GM18507 (cell line): Measurements from ENCODE around the gene SLC41A3.
A peak's percentile ranks its signal among the peaks of the same experiment; 100 is the strongest.
"Not testable (repeated sequence)": the region's sequence is repeated elsewhere in the genome, so short reads cannot be mapped to it uniquely, and the experiment has no call there.

Experiments used
- DNase-seq: peaks from one replicate; pipeline ENCODE4 v3.0.0; 2011; ENCODE audit warnings: low read depth; ENCODE audit not compliant: insufficient read length; ENCODE audit errors: extremely low spot score
- FAIRE-seq: peaks from 2 replicates; lab custom pipeline; 2011; peaks lifted over from hg19 to GRCh38; lab: Jason Lieb, UNC

The SLC41A3 gene

DNA sequence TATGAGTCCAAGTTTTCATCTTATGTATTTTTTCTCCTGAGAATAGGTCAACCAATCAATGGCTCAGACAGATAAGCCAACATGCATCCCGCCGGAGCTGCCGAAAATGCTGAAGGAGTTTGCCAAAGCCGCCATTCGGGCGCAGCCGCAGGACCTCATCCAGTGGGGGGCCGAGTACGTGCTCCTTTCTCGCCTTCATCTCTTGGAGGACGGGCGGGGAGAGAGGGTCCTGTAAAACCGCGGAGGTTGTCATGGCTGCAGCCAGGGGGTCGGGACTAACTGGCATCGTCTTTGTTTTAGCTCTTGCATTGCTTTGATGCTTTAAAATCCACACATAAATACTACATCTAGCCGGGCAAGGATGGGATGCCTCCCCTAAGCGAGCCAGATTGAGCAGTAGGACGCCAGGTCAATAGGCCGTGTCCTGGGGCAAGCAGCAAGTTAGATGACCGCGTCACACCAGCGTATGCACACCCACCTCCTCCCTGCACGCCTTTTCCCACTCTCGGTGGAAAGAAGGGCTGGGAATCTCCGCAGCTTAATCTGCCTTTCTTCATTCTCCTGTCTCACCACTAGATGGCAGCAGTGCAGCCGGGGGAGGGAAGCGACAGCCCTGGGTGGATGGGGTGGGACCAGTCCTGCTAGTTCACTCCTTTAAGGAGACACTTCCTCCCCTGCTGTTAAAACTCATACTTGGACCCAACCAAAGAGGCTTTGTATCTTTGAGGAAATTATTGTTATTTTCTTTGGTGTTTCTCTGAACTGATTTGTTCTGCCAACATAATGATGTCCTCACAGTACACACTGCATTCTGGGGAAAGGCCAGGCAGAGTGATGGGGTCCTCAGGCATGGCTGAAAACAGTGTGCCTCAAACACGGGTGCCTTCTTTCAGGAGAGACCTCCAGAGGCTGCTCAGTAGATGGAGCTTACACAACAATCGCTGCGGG lies 111.7 kb downstream of the SLC41A3 start:
- not testable (repeated sequence) for DNase-seq

DNA sequence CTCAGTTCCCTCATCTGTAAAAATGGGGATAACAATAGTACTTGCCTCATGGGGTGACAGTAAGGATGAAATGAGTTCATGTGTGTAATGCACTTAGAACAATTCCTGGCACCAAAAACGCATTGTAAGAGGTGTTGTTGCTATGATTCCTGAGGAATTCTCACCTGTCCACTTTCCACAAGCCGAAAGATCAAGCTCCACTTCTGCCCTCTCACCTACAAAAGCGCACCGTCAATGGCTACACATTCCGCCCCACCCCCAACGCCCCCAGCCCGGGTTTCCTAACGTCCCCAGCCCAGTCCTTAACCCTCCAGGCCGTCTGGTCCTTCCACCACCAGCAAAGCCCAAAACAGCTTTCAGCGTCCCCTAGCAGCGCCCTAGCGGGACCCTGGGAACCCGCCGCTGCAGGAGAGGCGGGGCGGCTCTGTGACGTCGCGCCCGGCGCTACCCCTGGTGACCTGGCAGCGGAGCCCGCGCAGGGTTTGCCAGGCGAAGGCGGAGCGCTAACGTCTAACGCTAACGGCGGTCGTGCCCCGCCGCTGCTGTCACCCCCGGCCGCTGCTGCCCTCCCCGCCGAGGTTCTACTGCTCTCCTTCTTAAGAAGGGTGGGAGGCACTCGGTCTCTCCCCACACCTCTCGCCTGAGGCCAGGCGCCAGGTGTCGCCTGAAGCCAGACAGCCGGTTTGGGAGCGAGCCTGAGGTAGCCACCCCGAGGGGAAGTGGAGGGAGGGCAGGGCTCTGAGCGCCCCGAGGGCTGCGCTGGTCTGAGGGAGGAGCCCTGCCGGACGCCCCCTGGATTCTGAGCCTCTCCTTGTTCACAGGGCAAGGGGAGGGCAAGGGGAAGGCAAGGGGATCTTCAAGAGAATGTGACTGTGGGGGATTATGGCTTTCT lies 115.0 kb downstream of the SLC41A3 start, which contains the start of gene ROPN1B:
TSS of gene ROPN1B (plus strand) at position 478 of the 892 bp plus-strand sequence. CDS start 2,877 bp downstream, outside the sequence.
- peak; percentile 58 for FAIRE-seq
- DNase-seq, result not testable (repeated sequence)

More for the DNA sequence above, 111.7 kb downstream of the SLC41A3 start:
- peak; percentile 95 for FAIRE-seq

DNA sequence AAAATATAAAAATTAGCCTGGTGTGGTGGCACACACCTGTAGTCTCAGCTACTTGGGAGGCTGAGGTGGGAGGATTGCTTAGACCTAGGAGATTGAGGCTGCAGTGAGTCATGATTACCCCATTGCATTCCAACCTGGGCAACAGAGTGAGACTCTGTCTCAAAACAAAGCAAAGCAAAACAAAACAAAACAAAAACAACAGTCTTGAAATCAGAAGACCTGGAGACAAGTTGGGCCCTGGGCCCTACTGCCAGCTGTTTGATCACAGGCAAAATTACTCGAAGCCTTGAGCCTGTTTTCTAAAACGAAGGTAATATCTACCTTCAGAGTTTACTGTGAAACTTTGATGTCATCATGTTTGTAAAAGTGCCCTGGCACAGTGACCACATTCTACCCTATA lies 115.8 kb downstream of the SLC41A3 start:
- not testable (repeated sequence) for FAIRE-seq, DNase-seq

DNA sequence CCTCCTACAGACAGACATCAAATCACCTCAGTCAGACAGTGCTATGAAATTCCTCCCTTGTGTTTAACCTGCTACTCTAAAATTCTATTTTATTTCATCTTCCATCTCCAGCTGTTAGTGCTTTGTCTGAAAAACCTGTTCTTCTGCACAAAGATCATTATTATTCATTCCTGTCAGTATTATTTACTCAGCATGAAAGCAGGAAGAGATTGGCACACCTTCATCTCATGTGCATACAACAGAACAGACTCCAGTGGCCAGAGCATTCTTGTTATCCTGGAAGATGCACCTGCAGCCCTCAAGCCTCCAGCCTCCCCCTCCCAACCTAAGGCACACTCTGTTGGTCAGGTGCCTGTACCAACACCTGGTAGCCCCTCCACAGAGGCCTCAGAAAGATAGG lies 116.8 kb downstream of the SLC41A3 start:
- no peak for DNase-seq
- no peak for FAIRE-seq

DNA sequence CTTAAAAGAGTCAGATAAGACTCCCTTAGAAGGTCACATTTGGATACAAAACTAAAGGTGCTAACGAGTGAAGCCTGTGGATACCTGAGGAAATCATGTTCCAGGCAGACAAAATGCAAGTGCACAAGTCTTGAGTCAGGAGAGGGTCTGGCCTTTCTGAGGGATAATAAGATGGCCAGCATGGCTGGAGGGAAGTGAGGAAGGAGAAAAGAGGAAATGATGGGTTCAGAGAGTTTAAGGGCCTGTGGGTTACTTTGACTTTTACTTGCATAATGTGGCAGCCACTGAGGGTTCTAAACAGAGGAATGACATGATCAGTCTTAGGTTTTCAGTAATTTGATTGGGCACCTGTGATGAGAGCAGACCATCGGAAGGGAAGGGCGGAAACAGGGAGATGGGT lies 118.4 kb downstream of the SLC41A3 start:
- DNase-seq (no peak), FAIRE-seq (no peak)

DNA sequence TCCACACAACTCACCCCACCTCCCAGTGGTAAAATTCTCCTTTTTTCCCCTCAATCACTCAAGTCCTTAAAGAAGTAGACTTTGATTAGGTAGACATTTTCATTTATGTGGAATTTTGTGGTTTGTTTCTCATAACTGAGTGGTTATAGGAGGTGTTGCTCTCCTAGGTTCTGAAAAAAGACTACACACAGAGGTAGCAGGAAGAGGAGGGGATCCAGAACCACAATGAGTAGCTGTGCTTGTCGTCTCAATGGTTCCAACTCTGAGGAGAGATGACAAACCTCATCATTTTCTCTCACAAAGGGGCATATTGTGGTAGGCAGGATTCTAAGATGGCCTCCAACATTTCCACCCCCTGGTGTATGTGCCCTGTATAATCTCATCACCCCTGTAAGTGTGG lies 120.1 kb downstream of the SLC41A3 start:
- FAIRE-seq, DNase-seq: not testable (repeated sequence)

DNA sequence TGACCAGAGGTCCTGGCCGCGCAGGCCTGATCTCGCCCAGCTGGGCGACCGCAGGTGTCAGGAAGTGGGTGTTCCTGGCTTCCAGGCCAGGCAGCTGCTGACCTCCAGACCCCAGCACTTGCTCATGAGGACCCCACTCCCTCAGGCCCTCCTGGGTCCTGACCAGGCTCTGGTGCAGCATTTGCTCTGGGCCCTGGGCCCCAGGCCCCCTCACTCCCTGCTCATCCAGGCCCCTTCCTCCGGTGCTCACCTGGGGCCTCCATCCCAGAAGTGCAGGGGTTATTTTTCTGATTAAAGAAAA lies 122.7 kb downstream of the SLC41A3 start:
- FAIRE-seq, result no peak
- DNase-seq, result no peak

DNA sequence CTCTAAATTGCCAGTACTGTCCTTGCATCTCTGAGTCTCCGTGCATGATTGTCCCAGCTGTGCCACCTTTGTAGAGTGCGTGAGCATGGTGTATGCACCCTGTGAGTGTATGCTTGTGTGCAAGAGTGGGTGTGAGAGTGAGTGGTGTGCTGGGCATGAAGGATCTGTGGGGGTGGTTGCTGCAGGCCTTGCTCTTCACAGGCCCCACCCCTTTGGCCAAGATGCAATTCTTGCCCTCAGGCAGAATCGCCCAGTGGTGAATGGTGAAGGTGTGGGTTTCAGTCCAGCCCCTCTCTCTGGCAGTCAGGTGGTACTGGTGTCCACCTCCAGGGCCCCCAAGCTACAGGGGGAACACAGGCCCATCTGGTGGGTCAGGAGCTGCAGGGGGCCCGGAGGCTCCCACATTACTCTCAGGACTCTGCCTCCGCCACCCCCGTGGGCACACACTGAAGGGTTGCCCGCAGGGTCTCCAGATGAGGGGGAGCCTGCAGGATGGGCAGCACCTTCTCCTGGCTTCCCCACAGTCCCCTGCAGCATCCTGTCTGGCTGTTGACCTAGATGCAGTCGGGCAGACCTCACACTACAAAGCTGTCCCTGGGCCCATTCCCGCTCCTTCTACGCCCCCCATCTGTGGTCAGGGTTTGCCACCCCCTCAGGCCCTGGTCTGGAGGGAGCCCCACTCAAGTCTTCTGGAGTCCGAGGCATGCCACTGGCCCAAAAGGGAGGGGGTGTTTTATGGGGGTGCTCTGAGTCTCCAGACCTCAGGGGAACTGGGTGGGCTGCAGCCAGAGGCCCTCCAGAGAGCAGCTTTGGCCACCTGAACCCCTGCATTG lies 123.3 kb downstream of the SLC41A3 start:
- DNase-seq (no peak), FAIRE-seq (no peak)

DNA sequence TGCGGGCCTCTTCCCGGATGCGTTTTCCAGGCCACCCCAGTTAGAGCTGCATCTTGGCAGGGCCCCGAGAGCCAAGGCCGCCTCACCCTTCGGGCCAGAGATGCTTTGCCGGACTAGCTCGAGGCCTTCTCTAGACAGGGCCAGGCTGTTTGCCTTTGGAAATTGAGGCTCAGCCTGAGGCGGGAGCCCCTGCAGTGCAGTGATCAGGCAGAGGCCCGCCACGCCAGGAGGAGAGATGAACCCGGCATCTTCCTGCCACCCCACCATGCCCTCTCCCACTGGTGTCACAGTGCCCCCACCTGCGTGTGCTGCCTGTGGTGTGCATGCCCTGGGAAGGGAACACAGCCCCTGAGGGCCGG lies 123.9 kb downstream of the SLC41A3 start:
- FAIRE-seq (no peak), DNase-seq (no peak)

DNA sequence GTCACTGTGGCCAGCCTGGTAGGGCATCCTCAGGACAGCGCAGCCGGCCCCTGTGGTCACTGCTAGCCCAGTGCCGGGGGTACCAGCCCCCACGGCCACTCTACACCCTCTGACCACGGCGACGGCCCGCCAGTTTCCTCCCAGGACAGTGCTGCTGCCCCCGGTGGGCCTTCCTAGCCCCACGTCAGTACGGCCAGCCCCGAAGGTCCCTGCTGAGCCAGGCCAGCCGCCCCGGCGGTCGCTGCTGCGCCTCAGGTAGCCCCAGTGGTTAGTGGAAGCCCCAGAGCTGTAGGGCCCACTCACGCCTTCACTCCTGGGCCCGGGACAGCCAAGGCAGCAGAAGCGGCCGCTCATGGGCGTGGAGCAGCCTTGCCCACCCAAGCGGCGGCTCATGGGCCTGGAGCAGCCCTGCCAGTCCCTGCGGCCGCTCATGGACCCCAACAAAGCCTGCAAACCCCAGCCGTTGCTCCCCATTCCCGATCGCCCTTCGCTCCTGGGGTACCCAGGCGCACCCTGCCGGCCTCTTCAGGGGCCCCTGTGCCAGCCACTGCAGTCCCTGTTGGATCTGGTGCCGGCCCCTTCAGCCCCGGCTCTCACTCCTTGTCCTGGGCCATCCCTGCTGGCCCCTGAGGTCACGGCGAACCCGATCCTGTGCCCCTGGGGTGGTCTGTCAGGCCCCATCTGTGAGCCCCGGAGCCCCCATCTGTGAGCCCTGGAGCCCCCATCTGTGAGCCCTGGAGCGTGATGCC lies 124.4 kb downstream of the SLC41A3 start:
- FAIRE-seq (no peak), DNase-seq (no peak)

DNA sequence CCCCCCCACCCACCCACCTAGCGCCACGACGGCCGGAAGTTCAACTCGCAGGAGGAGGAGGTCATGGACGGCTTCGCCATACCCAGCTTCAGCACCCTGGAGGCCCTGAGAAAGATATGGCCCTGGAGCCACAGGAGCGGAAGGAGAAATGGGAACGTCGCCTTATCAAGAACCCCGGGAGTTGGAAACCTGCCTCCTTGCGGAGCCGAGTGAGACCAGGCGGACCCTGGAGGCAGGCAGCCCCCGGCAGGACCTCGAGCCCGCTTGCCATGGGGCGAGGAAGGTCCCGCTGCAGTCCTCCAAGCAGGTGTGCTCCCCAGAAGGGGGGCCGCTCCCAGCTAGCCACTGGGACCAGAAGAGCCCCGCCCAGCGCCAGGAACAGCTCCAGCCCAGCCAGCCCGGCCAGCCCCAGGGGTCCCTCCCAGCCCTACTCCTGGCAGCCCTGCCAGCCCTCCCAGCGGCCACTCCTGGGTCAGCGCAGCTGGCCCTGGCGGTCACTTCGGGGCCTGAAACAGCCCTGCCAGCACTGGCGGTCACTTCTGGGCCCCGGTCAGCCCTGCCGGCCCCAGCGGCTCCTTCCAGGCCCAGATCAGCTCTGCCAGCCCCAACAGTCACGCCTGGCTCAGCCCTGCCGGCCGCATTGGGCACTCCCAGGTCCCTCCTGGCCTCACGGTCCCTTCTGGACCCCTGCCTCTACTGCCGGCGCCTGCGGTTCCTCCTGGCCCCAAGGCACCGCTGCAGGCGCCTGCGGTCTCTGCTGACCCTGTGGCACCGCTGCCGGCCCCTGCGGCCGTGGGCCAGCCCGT lies 125.2 kb downstream of the SLC41A3 start:
- FAIRE-seq (no peak), DNase-seq (no peak)

DNA sequence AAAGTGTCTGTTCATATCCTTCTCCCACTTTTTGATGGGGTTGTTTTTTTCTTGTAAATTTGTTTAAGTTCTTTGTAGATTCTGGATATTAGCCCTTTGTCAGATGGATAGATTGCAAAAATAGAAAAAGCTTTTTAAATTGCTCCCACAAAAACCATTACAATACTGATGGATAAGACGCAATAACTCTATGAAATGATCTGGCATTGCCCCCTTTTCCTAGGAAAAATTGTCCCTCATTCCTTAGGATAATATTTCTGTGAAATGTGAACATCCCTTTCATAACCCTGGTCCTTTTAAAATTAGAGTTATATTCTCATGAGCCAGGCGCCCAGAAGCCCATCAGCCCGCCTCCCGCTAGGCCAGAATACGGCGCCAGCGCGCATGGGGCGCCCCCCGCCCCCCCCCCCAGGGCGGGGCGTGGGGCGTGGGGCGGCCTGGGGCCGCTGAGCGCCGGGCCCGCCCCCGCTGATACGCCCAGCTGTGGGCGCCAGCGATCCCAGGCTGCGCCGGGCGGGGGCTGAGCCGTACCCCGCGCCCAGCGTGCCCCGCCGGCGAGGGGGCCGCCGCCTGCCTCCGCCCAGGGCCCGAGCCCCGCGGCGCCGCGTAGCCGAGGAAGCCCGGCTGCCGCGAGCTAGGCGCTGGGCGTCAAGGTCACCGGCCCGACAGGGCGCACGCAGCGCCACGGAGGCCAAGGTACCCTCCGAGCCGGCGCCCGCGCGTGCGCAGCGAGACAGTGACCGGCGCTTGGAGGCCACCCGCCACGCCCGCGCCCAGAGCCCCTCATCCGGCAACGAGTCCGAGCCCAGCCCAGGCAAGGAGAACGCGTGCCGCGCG lies 126.0 kb downstream of the SLC41A3 start:
- FAIRE-seq (no peak), DNase-seq (no peak)

DNA sequence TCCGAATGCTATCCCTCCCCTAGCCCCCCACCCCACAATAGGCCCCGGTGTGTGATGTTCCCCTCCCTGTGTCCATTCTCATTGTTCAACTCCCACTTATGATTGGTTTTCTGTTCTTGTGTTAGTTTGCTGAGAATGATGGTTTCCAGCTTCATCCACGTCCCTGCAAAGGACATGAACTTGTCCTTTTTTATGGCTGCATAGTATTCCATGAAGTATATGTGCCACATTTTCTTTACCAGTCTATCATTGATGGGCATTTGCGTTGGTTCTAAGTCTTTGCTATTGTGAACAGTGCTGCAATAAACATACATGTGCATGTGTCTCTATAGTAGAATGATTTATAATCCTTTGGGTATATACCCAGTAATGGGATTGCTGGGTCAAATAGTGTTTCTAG lies 126.9 kb downstream of the SLC41A3 start:
- not testable (repeated sequence) for FAIRE-seq

More for the DNA sequence above, 126.9 kb downstream of the SLC41A3 start:
- not testable (repeated sequence) for DNase-seq
